Measurements from ENCODE around the gene PKIG. TPM values are rescaled to one million over a fixed set of nuclear protein-coding genes. Genes with fewer than 3 reads are reported as not detected.

Gene PKIG
- total and polyA plus RNA-seq, 12 donors, result 43.9 to 225 (median 111) TPM

DNA sequence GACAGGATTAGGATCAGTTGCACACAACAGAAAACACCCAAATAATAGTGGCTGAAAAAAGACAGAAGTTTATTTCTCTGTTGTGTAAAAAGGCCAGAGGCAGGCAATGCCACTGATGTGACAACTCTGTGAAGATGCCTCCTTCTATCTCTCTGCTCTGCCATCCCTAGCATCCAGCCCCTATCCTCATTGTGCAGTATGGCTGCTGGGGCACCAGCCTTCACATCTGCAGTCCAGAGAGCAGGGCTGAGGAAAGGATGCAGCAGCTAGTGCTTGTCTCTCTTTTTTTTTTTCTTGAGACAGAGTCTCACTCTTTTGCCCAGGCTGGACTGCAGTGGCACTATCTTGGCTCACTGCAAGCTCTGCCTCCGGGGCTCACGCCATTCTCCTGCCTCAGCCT is 75.5 kb downstream of the PKIG start:
- TF ChIP-seq POLR2A (IDR thresholded peaks at IDR 0.05), result no peak
- TF ChIP-seq, protein P1, sequence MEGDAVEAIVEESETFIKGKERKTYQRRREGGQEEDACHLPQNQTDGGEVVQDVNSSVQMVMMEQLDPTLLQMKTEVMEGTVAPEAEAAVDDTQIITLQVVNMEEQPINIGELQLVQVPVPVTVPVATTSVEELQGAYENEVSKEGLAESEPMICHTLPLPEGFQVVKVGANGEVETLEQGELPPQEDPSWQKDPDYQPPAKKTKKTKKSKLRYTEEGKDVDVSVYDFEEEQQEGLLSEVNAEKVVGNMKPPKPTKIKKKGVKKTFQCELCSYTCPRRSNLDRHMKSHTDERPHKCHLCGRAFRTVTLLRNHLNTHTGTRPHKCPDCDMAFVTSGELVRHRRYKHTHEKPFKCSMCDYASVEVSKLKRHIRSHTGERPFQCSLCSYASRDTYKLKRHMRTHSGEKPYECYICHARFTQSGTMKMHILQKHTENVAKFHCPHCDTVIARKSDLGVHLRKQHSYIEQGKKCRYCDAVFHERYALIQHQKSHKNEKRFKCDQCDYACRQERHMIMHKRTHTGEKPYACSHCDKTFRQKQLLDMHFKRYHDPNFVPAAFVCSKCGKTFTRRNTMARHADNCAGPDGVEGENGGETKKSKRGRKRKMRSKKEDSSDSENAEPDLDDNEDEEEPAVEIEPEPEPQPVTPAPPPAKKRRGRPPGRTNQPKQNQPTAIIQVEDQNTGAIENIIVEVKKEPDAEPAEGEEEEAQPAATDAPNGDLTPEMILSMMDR (IDR thresholded peaks at IDR 0.05), result no peak
- no peak for DNase-seq

DNA sequence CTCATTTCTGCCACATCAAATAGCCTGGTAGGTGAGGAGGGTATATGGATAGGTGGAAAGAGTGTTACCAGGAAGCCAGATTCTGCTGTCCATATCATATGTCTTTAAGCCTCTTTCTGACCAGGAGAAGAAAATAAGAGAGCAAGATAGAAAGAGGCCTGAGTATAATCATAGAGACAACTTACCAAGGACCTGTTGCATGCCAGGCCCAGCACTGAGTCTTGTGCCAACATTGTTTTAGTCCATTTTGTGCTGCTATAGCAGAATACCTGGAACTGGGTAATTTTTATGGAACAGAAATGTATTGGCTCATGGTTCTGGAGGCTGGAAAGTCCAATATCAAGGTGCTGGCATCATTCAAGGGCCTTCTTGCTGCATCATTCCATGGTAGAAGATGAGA is 76.4 kb downstream of the PKIG start:
- intact Hi-C loops (cut with DNase I), result no loop called here
- H3K9me3 ChIP-seq (replicated peaks in 1 of 3), result no peaks in the 10 kb centered on the region
- TF ChIP-seq, protein P1 (IDR thresholded peaks at IDR 0.05), result no peak
- no peak for TF ChIP-seq POLR2A (IDR thresholded peaks at IDR 0.05)
- no peaks in the 10 kb centered on the region for H3K4me1 ChIP-seq (replicated peaks in 1 of 2)
- no peaks in the 10 kb centered on the region for H3K27me3 ChIP-seq
- H3K27ac ChIP-seq, result no peak overlapping the region
- H3K36me3 ChIP-seq (replicated peaks in 1 of 2), result no peaks in the 10 kb centered on the region
- H3K4me3 ChIP-seq, result no peak overlapping the region
- DNase-seq, result no peak

More for the DNA sequence above, 75.5 kb downstream of the PKIG start:
- no peaks in the 10 kb centered on the region for H3K9me3 ChIP-seq (replicated peaks in 1 of 3)
- no peaks in the 10 kb centered on the region for H3K27me3 ChIP-seq
- no peak overlapping the region for H3K27ac ChIP-seq
- no peaks in the 10 kb centered on the region for H3K36me3 ChIP-seq (replicated peaks in 1 of 2)
- 89 to 100% (median 95%) methylated on average over 2 of the region's 2 CpGs for WGBS, 4 donors
- no peak overlapping the region for H3K4me3 ChIP-seq
- no peaks in the 10 kb centered on the region for H3K4me1 ChIP-seq (replicated peaks in 1 of 2)
- intact Hi-C loops (cut with DNase I), result no loop called here

DNA sequence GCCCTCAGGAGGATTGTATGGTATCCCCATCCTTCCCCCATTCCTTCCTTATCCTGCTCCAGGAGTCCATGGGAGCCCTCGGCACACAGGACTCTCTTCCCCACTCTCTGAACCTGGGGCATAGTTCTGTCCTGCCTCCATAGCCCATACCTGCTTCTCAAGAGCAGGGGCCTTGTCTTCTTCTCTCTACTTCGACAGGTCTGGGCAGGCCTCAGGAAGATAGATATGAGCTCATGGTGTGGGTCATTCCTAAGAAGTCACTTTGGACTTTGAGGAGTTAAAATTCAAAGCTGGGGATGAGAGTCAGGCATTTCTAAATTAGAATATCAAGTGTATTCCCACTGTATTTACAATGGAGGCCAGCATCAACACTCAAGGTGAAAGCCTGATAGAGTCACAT is 77.6 kb downstream of the PKIG start:
- no peaks in the 10 kb centered on the region for H3K27me3 ChIP-seq
- no peaks in the 10 kb centered on the region for H3K4me1 ChIP-seq (replicated peaks in 1 of 2)
- intact Hi-C loops (cut with DNase I), result no loop called here
- no peaks in the 10 kb centered on the region for H3K36me3 ChIP-seq (replicated peaks in 1 of 2)
- no peak overlapping the region for H3K27ac ChIP-seq
- H3K9me3 ChIP-seq (replicated peaks in 1 of 3), result no peaks in the 10 kb centered on the region
- no peak for DNase-seq
- no peak overlapping the region for H3K4me3 ChIP-seq
- 89 to 96% (median 93%) methylated on average over 1 to 2 of the region's 2 CpGs for WGBS, 4 donors
- no peak for TF ChIP-seq POLR2A (IDR thresholded peaks at IDR 0.05)
- TF ChIP-seq, protein P1 (IDR thresholded peaks at IDR 0.05), result no peak

DNA sequence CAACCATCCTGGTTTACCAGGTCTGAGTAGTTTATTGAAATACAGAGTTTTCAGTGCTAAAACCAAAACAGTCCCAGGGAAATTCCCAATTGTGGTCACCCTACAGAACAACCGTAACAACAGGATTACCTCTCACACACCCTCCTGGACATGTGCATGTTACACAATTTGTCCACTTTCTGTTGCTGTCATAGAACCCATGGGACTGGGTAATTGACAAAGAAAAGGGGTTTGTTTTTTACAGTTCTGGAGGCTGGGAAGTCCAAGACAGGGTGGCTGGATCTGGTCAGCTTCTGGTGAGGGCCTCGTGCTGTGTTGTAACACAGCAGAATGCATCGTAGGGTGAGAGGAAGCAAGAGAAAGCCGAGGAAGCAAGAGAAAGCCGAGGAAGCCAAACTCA is 78.2 kb downstream of the PKIG start:
- DNase-seq, result no peak
- Histone ChIP-seq H3K9me3 (replicated peaks in 1 of 3) (no peaks in the 10 kb centered on the region), H3K4me1 (replicated peaks in 1 of 2) (no peaks in the 10 kb centered on the region), H3K4me3 (no peak overlapping the region), H3K36me3 (replicated peaks in 1 of 2) (no peaks in the 10 kb centered on the region), H3K27ac (no peak overlapping the region), H3K27me3 (no peaks in the 10 kb centered on the region)
- TF ChIP-seq POLR2A (IDR thresholded peaks at IDR 0.05), result no peak
- TF ChIP-seq, protein P1 (IDR thresholded peaks at IDR 0.05), result no peak
- 69 to 90% (median 80%) methylated on average over 5 of the region's 5 CpGs for WGBS, 4 donors
- intact Hi-C loops (cut with DNase I), result no loop called here

Data from adrenal gland (tissue), 12 donors.